Suprapubic skin (tissue), 4 donors: ENCODE results near the gene SGCD. TPM values are rescaled to one million over a fixed set of nuclear protein-coding genes. Genes with fewer than 3 reads are reported as not detected.

Source experiments
- DNase-seq, 2 donors: peaks; one replicate each; pipeline ENCODE4 v3.0.0-alpha.2; 2019; ENCODE audit warnings: low spot score in 2 of 2
- H3K27ac ChIP-seq: fragments of 200-600 bp; sonication (generic); one replicate; pipeline ENCODE4 v1.5.1; 2019
- H3K27me3 ChIP-seq: fragments of 200-600 bp; sonication (generic); one replicate; pipeline ENCODE4 v1.5.1; 2019
- H3K36me3 ChIP-seq: fragments of 200-600 bp; sonication (generic); one replicate; pipeline ENCODE4 v1.5.1; 2019
- H3K4me1 ChIP-seq: fragments of 200-600 bp; sonication (generic); one replicate; pipeline ENCODE4 v1.5.1; 2019
- H3K4me3 ChIP-seq: fragments of 200-600 bp; sonication (generic); one replicate; pipeline ENCODE4 v1.5.1; 2019; ENCODE audit warnings: mild to moderate bottlenecking
- H3K9me3 ChIP-seq: fragments of 200-600 bp; sonication (generic); one replicate; pipeline ENCODE4 v1.5.1; 2019
- EP300 ChIP-seq: sonication (generic); formaldehyde crosslinking; IDR thresholded peaks from one replicate; pipeline ENCODE4 v1.6.1; 2017; ENCODE audit warnings: antibody characterized with exemption
- POLR2A ChIP-seq, 2 donors: fragments of 450-650 bp; IDR thresholded peaks; one replicate each; pipeline ENCODE4 v1.6.1; 2017; ENCODE audit warnings: antibody characterized with exemption in 2 of 2, mild to moderate bottlenecking in 2 of 2, moderate library complexity in 2 of 2
- POLR2AphosphoS5 ChIP-seq, 3 donors: sonication (generic); formaldehyde crosslinking; IDR thresholded peaks; one replicate each; pipeline ENCODE4 v1.6.1; 2017; ENCODE audit warnings: antibody characterized with exemption in 3 of 3
- WGBS: methylation state at CpG from one replicate; pipeline ENCODE4 v1.1.5; 2018; 5-methylcytosine and 5-hydroxymethylcytosine counted together
- total RNA-seq, 4 donors: library from RNA; depleted of rRNA; stranded (reverse); fragments of >200 nt; gene quantifications; one replicate each; pipeline ENCODE4 v1.1.0, GENCODE V29; 2016
- TF ChIP-seq, protein P1 (sequence below), 2 donors: fragments of 200-600 bp in 1 of 2; fragments of 450-650 bp in 1 of 2; sonication (generic) in 1 of 2; IDR thresholded peaks; one replicate each; pipeline ENCODE4 v1.5.1; 2016 to 2019; ENCODE audit warnings: antibody characterized with exemption in 2 of 2, mild to moderate bottlenecking in 1 of 2, moderate library complexity in 1 of 2

The SGCD gene
- total RNA-seq, 4 donors from 2014 or later: 1.2 to 5.7 (median 3.9) TPM

DNA sequence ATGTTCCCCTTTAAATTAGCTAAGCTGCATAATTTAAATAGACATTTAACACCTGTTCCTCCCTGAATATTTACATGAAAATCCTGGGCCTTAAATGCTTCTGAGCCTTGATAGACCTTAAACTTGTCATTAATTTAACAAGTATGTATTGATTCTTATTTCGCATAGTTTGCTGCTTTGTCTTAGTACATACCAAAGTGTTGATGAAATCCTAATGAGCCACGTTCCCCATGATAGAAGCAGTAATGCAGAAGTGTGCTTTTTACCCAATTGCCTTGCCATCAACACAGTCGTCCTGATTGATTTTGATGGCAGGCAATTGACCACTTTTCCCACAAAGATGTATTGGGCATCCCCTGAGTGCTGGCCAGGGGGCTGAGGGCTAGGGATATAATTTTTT lies 213.5 kb downstream of the SGCD start:
- no peak for DNase-seq
- WGBS: 69% methylated on average over 3 of the region's 3 CpGs
- no peaks in the 10 kb centered on the region for H3K27me3 ChIP-seq
- H3K36me3 ChIP-seq: no peaks in the 10 kb centered on the region
- no peak for TF ChIP-seq EP300
- H3K4me3 ChIP-seq: no peak overlapping the region
- H3K27ac ChIP-seq: no peak overlapping the region
- no peaks in the 10 kb centered on the region for H3K9me3 ChIP-seq
- H3K4me1 ChIP-seq: no peaks in the 10 kb centered on the region

DNA sequence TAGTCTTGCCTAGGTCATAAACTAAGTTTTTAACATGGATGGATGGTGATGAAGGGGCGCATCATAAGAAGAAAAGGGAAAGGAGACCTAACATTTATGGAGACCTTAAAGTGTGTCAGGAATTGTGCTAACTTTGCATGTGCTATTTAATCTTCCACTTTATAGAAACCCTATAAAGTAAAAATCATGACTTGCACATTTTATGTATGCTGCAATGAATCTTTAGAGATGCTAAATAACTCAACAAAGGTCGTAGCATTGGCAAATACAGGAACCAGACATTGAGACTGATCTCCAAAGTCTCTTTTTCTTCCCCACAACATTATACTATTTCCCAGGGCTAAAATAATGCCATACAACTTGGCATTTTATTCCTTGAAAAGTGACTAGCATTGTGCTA lies 214.6 kb downstream of the SGCD start:
- WGBS: 86% methylated on average over 2 of the region's 2 CpGs
- Histone ChIP-seq H3K27me3 (no peaks in the 10 kb centered on the region), H3K27ac (no peak overlapping the region), H3K4me1 (no peaks in the 10 kb centered on the region), H3K4me3 (no peak overlapping the region), H3K9me3 (no peaks in the 10 kb centered on the region), H3K36me3 (no peaks in the 10 kb centered on the region)
- TF ChIP-seq EP300: no peak
- no peak for TF ChIP-seq POLR2A (IDR thresholded peaks at IDR 0.05)
- no peak for TF ChIP-seq POLR2AphosphoS5 (IDR thresholded peaks at IDR 0.05)
- TF ChIP-seq, protein P1, sequence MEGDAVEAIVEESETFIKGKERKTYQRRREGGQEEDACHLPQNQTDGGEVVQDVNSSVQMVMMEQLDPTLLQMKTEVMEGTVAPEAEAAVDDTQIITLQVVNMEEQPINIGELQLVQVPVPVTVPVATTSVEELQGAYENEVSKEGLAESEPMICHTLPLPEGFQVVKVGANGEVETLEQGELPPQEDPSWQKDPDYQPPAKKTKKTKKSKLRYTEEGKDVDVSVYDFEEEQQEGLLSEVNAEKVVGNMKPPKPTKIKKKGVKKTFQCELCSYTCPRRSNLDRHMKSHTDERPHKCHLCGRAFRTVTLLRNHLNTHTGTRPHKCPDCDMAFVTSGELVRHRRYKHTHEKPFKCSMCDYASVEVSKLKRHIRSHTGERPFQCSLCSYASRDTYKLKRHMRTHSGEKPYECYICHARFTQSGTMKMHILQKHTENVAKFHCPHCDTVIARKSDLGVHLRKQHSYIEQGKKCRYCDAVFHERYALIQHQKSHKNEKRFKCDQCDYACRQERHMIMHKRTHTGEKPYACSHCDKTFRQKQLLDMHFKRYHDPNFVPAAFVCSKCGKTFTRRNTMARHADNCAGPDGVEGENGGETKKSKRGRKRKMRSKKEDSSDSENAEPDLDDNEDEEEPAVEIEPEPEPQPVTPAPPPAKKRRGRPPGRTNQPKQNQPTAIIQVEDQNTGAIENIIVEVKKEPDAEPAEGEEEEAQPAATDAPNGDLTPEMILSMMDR (IDR thresholded peaks at IDR 0.05): no peak
- DNase-seq: no peak

DNA sequence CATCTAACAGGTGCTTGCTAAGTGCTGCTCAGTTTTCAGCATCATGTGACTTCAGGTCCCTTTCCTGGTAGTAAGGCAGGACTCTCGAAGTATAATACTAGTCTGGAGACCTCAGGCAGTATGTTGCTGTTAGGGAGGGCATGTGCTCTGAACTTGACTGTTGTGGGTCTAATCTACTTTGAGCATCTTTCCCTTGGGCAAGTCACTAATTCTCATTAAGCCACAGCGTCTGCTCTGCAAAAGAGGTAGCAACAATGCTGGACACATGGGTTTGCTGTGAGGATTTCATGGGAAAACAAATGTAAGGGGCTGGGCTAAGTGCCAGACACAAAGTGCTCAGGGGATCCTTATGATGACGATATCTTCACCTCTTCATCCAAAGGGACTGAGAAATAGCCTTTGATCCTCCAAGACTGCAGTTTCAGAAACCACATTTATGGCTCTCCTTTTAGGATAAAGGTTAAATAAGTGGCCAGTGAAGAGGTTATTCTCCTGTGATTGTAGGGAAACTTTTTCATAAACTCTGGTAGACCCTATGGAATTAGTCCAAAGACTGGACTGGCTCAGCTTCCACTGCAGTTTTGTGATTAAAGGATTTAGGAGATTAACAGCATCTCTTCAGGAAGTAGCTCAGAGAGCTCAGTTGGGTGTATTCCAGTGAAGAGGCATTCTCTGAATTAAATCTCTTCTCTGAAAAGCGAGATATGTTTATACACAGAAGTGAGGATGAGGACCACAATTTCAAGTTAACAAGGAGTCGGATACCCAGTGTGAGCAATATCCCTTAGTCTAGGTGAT lies 216.6 kb downstream of the SGCD start:
- no peaks in the 10 kb centered on the region for H3K36me3 ChIP-seq
- WGBS: 68% methylated on average over 5 of the region's 5 CpGs
- no peaks in the 10 kb centered on the region for H3K9me3 ChIP-seq
- H3K27me3 ChIP-seq: no peaks in the 10 kb centered on the region
- no peak for DNase-seq
- H3K4me3 ChIP-seq: no peak overlapping the region
- H3K4me1 ChIP-seq: no peaks in the 10 kb centered on the region
- TF ChIP-seq, protein P1 (IDR thresholded peaks at IDR 0.05): no peak
- TF ChIP-seq EP300: no peak
- TF ChIP-seq POLR2AphosphoS5 (IDR thresholded peaks at IDR 0.05): no peak
- TF ChIP-seq POLR2A (IDR thresholded peaks at IDR 0.05): no peak
- H3K27ac ChIP-seq: no peak overlapping the region

DNA sequence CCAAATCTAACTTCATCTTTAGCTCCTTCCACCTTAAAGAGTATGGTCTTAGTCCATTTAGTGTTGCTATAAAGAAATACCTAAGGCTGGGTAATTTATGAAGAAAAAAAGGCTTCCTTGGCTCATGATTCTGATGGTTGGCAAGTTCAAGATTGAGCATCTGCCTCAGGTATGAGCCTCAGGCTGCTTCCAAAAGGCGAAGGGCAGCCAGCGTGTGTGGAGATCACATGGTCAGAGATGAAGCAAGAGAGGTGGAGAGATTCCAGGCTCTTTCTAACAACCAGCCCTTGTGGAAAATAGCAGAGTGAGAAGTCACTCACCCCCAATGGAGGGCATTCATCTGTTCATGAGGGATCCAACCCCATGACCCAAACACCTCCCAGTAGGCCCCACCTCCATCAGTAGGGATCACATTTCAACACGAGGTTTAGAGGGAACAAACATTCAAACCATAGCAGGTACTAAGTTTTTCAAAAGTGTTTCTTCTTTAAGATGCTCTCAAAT lies 225.9 kb downstream of the SGCD start:
- no peaks in the 10 kb centered on the region for H3K9me3 ChIP-seq
- DNase-seq: no peak
- no peak overlapping the region for H3K4me3 ChIP-seq
- H3K27ac ChIP-seq: no peak overlapping the region
- WGBS: 66% methylated on average over 3 of the region's 3 CpGs
- no peaks in the 10 kb centered on the region for H3K4me1 ChIP-seq
- H3K36me3 ChIP-seq: peaks cover 4% of the 10 kb centered on the region
- no peaks in the 10 kb centered on the region for H3K27me3 ChIP-seq
- TF ChIP-seq, protein P1 (IDR thresholded peaks at IDR 0.05): no peak
- TF ChIP-seq POLR2A (IDR thresholded peaks at IDR 0.05) (no peak), EP300 (no peak), POLR2AphosphoS5 (IDR thresholded peaks at IDR 0.05) (no peak)

DNA sequence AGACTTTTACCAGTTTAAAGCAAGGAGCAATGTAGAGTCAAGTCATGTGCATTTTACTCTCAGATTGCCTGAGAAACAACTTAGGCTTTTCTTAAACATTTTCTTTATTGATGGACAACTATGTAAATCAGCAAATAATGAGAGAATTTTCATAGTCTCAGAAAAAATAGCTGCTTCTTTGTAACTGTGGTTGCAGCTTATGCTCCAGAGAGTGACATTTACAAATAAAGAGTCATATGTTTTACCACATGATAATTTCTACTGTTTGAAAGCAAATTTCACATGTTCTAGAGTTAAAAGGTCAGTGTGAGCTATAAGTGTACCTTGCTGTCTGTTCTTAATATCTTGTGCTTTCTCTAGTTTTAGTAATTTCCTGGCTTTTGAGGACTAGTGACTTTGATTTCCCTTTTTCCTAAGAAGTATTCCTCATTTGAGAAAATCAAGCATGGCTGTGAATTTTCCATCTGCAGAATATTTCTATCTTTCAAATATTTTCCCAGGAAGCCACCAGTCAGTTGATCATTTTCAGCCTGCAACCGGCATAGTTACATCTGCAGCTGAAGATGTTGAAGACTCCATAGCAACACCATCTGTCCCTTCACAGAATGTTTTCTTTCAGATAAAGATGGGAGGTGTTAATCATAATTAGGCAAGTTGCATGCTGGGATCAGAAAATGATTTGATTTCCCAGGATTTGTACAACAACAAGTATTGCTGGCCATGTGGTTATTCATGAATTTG lies 229.9 kb downstream of the SGCD start:
- Histone ChIP-seq H3K4me1 (no peaks in the 10 kb centered on the region), H3K27me3 (no peaks in the 10 kb centered on the region), H3K27ac (no peak overlapping the region), H3K36me3 (peaks cover 4% of the 10 kb centered on the region), H3K4me3 (no peak overlapping the region), H3K9me3 (no peaks in the 10 kb centered on the region)
- TF ChIP-seq POLR2A (IDR thresholded peaks at IDR 0.05) (no peak), POLR2AphosphoS5 (IDR thresholded peaks at IDR 0.05) (no peak), EP300 (no peak)
- TF ChIP-seq, protein P1 (IDR thresholded peaks at IDR 0.05): no peak
- WGBS: 68% methylated on average over 1 of the region's 1 CpG
- DNase-seq: no peak
